Urothelium cell line (cell line): ENCODE results near the gene AMFR.
A peak's percentile ranks its signal among the peaks of the same experiment; 100 is the strongest.

Experiments
- DNase-seq: peaks from one replicate; pipeline ENCODE4 v3.0.0; 2011; ENCODE audit warnings: low spot score, mixed read lengths
- FAIRE-seq: peaks from 2 replicates; lab custom pipeline; 2011; peaks lifted over from hg19 to GRCh38; lab: Jason Lieb, UNC

The AMFR gene

DNA sequence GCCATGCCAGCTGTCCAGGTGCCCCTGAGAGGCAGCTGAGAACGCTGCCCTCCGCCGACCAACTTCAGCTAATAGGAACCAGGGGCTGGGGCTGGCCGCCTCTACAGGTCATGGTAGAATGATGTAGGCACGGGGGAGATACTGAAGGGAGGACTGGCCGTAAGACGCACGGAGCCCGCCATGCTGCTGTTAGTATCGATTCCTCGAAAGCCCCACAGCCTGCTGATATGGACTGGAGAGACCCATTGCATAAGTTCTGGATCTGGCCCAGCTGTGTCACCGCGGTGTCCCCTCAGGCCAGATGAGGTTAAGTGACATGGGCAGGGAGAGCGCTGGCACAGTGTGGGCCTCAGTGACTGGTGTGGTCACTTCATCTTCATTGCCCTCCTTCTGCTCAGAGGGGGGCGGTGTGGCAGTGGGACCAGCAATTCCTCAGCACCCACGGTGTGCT lies 75.6 kb downstream of the AMFR start:
- no peak for FAIRE-seq

DNA sequence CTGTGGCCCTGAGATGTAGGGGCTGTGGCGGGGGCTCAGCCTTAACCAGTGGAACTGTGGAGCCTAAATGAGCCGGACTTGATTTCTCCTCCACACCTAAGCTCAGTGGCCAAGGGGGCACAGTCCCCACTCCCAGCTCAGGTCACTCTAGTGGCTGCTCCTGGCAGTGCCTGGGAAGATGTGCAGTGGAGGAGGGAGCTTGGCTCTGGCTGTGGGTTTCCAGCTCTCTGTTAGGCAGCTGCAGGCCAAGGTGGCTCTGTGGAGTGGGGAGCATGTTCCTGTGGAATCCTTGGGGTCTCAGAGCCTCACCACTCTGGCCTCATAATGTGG lies 76.3 kb downstream of the AMFR start:
- FAIRE-seq: no peak

More for the DNA sequence above, 75.6 kb downstream of the AMFR start:
- DNase-seq: no peak

DNA sequence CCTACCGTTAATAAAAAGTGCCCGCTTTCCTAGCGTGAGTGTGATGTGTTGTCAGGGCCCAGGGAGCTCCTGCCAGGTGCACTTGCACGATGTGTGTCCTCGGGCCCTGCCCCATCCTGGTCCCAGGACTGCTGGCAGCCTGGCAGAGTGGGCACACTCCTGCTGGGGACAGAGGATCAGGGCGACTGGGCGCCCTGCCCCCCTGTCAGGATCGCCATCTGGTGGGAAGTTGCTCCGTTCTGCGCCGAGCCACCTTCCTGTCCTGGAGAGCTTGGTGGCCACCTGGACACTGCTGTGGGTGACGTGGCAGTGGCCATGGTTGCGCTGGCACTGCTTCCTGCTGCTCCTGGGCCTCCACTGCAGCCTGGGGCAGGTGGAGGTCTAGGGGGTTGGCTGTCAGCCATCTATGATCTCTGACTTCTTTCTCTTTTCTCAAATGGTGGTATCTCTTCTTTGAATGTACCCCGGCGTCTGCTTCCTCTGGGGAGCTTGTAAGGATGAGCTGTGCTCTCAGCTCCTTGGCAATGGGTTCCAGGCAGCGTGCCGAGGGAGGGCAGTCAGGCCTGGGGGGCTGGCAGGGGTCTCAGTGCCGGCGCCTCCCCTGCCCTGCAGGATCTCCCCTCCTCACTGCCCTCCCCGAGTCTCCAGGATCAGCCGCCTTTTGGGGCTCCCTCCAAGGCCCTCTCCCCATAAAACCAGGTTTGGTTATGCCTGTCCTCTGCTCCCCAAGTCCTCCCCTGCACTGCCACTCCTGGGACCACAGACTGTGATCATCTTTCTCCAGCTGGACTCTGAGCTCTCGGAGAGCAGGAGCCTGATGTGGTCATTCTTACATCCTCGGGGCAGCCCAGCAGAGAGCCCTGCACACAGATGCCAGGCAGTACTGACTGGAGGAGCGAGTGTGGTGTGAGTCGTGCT lies 76.9 kb downstream of the AMFR start:
- DNase-seq (no peak), FAIRE-seq (no peak)

More for the DNA sequence above, 76.3 kb downstream of the AMFR start:
- no peak for DNase-seq

DNA sequence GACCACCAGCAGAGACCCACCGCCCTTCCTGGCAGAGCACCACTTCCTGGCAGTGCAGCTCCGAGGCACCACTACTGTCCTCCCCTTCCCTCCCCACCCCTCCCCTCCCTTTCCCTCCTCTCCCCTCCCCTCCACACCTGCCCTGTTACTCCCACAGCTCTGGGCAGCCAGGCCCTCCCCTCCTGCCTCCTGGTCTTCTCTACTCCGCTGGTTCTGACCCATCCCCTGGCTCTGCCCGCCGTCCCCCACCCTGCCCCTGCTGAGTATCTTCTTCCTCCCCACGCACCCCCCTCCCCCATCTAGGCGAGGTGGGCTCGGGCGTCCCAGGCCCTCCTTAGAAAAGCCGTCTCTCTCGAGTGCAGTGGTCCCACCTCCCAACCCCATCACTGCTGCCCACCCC lies 77.7 kb downstream of the AMFR start:
- DNase-seq (no peak), FAIRE-seq (no peak)

DNA sequence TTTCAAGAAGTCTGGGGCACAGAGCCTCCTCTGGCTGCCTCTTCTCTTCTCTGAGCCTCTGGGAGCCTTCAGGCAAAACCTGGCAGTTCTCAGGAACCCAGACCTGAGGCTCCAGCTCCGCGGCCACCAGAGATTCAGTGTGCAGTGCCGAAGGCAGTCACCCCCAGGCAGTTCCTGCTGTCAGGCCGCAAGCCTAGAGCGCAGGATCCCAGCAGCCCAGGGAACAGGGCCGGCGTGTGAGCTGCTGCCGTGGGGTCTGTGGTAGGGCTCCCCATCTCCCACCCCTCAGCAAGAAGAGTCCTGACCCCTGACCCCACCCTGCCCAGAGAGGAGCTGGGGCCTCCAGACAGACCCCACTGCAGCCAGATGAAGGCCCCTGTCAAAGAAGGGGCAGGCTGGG lies 78.2 kb downstream of the AMFR start:
- no peak for FAIRE-seq
- no peak for DNase-seq

DNA sequence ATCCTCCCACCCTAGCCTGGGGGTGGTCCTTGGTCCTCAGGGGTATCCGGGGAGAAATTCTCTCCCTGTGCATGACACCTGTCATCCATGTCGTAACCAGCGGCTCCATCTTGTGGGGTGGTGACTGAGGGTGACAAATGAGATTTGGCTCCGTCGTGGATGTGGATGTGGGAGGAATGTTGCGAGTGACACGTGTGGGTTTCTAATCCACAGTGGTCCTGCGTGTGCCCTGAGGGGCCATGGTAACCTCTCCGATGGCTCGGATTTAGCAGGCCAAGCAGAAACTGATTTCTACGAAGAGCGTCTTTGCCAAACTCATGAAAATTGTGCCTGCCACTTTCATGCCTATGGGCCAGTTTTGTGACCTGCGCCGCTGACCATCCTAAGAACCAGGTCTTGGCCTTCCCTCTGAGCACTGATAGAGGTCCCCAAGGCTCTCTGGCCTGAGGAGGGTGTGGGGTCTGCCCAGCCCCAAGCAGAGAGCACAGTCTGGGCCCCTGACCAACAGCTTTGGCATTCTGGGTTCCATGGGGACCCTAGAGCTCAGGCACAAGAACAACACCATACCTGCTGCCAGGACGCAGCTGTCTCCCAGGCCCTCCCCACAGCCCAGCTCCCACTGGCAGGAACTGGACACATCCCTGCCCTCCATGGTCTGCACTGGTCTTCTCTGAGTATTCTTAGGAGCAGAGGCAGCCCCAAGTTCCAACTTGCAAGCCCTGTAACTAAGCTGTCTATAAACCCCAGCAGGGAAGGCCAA lies 79.0 kb downstream of the AMFR start:
- DNase-seq (no peak), FAIRE-seq (no peak)

DNA sequence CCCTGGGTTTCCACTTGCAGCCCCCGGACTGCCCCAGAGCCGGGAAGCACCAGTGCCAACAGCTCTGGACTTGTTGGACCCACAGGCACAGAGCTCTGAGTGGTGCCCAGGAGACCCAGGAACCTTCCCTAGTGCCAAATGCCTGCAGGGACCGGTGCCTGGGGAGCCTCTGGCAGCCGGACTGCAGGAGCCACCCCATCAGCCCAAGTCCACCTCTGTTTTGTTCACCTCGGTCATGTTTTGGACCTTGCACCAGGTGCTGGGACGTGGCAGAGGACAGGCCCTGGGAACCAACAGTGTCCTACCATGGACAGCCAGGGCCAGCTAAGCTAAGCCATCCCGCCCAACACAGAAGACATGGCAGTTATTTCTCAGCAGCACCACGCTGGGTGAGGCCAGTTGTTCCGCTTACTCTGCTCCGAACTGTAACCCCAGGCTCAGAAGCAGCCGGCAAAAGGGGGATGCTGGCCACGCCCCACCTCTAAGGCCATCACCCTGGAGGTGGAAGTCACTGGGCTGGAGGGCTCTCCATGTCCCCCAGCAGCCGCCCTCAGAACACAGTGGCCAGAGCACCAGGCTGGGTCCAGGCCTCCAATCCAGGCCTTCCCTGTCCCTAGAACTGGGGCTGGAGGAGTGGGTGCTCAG lies 79.8 kb downstream of the AMFR start:
- FAIRE-seq: no peak
- no peak for DNase-seq

DNA sequence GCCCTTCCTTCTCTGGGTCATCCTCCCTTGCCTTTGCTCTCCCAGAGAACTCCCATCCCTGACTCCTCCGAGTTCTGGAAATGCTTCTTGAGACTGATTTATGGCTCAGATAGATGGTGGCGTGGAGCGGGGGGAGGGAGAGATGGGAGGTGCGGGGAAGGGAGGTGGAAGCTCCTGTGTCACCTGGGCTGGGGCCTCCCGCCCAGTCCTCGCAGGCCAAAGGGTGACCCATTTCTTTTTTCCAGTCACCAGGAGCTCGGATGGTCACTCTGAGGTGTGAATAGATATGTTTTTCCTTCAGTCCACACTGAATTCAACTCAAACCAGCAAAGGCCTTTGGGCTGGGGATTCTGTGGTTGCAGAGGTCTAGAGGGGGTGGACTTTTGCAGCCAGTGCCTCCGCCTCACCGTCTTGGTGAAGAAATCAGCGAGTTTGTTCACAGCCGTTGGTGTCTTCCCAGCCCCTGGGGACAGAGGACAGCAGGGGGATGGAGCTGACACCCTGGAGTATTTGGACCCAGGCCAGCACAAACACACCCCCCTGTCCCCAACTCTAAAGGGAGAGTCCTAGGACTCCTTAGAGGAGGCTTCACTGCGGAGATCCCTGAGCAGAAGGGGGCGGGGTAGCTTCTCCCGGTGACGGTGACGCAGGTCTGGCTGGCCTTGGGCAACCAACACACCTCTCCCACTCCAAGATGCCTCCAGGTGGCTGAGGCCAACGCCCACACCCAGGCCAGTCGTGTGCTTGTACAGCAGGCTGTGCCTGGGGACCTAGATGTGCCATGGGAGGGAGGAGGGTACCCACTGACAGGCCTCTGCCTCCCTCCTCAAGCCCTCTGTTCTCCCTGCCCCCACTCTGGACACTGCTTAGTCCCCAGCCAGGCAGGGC lies 80.6 kb downstream of the AMFR start:
- FAIRE-seq (no peak), DNase-seq (no peak)

DNA sequence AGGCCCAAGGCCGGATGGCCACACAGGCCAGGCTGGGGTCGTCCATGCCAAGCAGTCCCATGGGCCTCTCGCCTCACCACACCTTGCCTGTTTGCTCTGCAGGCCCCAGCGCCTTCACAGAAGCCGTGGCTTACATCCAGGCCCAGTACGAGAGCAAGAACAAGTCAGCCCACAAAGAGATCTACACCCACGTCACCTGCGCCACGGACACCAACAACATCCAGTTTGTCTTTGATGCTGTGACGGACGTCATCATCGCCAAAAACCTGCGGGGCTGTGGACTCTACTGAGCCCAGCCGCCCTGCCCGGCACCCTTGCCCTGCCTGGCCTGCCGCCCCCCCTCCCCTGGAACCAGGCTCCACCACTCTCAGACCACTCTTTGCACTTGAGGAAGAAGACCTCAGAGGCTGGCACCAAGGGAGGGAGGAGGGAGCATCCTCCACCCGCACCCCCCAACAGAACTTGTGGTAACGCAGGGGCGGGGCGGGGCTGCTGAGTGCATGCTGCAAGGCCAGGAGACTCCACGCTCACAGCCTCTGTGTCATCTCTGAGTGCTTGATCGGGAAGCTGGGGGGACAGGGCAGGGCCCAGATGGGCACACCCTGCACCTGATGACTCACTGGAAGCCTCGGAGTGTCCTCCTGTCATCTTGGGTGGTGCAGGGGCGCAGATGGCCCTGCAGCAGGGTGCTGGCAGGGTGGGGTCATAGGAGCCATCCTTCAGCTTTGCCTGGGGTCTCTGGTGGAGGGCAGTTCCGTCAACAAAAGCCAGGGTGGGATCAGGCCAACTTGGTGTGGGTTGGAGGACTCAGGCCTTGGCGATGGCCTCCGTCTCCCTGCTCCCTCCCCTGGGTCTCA lies 81.5 kb downstream of the AMFR start:
- DNase-seq (peak; percentile 33), FAIRE-seq (no peak)

DNA sequence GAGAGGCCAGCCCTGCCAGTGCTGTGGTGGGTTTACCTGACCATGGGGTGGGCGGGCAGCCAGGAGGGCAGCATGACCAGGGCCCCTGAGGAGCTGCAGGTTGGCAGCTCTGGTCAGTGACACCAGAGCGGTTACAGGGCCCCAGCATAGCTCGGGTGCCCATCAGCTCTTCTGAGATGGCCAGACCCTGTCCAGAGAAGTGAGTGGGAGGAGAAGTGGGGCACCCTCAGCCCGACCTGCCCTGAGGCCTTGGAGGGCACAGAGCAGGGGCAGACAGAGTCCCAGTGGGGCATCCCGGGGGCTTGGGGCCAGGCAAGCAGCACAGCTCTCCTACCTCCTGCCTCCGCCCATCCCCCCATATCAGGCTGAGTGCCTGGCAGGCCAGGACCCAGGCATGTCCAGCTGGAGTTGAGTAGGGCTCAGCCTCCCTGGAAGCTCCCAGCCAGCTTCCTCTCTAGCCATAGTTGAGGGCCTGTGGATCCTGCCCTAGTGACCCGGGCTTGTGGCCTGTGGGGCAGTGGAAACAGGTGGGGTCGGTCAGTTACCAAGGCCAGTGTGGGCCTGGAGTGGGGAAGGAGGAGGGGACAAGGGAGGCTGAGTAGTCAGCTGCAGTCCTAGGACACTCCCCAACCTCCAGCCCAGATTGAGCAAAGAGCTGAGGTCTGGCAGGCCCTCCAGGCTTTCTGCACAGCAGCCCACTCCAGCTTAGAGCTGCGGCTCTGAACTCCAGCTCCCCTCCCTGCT lies 83.5 kb downstream of the AMFR start:
- DNase-seq: no peak
- no peak for FAIRE-seq

DNA sequence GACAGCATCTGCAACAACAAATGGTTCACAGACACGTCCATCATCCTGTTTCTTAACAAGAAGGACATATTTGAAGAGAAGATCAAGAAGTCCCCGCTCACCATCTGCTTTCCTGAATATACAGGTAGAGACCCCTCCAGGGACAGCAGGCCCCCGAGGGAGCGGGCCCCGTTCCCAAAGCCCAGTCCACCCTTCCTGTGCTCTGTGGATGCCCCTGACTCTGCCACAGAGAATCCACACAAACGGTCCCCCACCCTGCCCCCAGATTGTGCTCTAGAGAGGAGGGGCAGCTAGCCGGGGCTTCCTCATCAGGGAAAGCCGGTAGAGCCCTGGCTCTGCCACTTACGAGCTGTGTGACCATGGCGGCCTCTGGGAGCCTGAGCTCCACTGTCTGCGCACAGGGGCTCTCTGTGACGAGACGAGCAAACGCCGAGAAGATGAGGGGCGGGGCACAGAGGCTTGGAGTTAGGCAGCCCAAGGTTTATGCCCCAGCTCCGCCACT lies 84.4 kb downstream of the AMFR start:
- FAIRE-seq: no peak
- no peak for DNase-seq

DNA sequence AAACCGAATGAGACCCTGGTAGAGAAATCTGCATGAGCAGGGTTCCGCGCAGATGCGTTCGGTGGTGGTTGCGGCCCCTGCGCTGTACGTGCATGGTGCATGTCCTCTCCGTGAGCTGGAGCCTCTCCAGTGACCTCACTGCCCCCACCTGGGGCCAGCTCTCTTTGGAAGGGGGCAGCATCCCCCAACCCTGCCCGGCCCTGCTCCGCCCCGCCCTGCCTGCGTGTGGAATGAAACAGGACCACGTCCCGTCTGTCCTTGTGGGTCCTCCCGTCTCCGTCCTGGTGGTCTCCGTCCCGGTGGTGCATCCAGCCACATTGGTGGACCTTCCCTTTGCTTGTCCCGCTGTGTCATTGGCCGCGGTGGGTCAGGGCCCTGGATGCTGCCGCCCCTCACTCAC lies 84.9 kb downstream of the AMFR start:
- no peak for FAIRE-seq

DNA sequence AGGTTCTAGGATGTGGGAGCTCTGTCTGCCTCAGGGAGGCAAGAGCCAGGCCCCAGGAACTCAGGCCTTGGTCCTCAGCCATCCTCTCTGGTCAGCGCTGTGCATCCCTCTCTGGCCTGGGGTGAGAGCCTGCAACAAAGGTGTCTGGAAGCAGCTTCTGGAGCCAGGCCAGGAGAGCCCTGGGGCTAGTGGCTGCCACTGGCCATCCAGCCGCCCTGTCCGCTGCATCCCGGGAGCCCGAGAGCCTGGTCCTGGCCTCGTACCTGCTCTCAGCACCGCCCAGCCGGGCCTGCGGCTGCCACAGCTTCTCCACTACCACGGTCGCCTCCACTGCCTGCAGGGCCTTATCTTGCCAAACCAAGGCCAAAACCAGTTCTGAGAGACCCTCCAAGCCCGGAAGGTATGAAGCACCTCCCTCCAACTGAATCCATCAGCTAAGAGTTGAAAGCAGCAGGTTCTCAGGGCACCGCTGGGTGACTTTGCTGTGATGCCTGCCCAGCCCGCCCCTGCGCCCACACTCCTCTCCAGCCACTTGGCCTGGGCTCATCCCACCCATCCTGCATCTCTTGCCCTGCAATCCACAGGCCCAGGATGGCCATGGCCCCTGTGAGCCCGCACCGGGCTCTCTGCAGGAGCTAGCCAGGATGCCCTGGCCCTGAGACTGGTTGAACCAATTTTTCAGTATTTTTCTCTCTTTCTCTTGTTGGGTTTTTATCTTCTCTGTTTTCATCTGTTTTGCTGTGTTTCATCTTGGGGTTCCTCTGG lies 85.7 kb downstream of the AMFR start:
- FAIRE-seq: no peak
- no peak for DNase-seq

More for the DNA sequence above, 84.9 kb downstream of the AMFR start:
- no peak for DNase-seq

DNA sequence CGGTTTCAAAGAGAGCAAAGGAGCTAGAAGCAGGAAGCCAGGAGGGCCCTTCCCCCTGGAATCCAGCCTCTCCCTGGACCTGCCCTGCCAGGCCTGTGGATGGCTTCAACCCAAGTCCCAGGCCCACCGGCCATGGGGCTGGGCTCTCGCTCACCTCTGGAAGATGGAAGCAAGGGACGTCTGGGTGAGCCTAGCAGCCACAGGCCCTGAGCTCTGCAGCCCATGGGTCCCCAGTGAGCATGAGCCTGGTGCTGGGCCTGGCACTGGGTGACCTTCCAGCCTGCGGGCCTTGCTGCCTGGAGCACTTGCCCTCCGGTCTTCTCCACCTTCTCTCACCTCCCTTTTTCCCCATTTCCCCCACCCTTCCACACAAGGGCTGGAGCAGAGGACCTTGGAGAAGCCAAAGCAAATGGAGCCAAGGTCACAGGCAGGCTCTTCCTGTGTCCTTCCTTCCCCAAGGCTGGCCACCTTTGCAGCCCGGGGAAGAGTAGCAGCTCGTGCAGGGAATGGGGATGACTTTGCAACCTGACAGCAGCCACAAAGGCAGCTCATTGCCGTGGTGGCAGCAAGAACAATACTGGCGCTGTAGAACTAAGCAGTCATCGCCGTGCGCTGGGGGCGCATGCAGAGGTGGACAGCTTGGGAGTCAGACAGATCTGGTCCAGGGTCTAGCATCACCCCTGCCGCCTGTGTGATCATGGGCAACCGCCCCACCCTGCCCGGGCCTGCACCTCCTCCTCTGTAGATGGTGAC lies 86.6 kb downstream of the AMFR start:
- DNase-seq (no peak), FAIRE-seq (no peak)

DNA sequence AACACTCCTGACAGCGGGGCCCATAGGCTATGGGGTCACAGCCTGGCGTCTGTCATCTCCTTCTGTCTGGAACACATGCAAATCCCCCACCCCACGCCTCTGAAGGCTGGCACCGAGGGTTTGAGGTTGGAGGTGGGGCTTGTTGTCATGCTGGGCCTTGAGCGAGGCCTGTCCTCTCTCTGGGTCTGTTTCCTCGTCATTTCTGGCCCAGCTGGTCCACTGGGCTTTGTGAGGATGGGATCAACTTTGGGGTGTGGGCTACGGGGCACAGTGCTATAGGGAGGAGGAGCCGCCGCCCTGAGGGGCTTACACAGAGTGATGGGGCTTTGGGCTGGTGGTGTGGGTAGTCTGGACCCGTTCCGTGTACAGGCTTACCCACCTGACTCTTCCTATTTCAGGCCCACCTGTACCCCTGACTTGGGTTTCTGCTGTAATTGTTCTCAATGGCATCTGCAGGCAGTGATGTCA lies 87.5 kb downstream of the AMFR start:
- DNase-seq (no peak), FAIRE-seq (no peak)

DNA sequence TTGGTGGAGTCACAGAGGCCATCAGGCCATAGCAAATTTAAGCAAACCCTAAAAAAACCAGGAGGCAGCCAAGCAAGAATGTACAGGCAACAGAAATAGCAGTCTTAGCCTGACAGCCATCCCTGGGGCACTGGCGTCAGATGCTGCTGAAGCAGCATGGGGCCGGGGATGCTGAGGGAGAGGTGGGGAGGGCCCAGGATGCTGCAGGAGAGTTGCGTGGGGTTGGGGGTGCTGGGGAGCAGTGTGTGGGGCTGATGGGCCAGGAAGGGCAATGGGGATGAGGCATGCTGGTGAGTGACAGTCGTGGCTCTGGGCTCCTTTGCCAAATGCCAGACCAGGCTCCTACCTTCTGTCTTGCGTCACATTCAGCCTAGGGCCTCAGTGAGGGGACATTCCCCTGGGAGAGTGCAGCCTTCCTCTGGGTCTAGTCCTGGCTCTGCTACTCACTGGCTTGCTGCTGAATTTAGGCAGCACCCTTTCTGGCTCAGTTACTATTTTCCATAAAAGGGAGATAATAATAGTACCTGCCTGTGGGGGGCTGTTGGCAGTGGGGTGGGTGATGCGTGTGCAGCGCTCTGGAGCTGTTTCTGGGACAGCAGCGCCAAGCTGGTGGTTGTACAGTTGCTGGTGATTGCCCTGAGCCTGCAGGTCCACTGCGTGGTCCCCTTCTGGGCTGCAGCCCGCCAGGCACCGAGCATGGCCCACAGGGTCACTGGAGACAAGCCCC lies 88.1 kb downstream of the AMFR start:
- DNase-seq (no peak), FAIRE-seq (no peak)

DNA sequence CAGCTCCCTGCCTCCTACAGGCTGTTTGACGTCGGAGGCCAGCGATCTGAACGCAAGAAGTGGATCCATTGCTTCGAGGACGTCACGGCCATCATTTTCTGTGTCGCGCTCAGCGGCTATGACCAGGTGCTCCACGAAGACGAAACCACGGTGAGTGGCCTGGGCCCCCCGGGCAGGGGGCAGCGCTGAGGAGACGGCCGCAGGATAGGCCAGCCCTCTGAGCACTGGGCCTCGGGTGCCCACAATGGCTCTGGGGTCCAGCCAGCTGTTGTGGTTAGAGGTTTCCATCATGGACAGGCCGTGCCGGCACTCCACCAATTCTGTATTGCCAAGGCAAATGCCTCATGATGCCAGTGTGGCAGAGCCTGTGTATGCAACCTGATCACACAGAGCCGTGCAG lies 88.6 kb downstream of the AMFR start:
- DNase-seq: no peak
- no peak for FAIRE-seq
